ENCODE data around the gene IL32. TPM values are rescaled to one million over a fixed set of nuclear protein-coding genes. Genes with fewer than 3 reads are reported as not detected.

The IL32 gene
- total and polyA plus RNA-seq, 9 of the 15 experiments (the other 6 are each of a cell fraction or from before 2014, with no cell fraction given) = 0.21 to 2.2 (median 0.37) TPM; not detected in 3

- TF ChIP-seq KAT8 (IDR thresholded peaks at IDR 0.05; ENCODE audit: low read depth) = no peak
- TF ChIP-seq RBFOX2 (IDR thresholded peaks at IDR 0.05; ENCODE audit: low read depth, low read length) = no peak
- no peak for TF ChIP-seq RBM15 (IDR thresholded peaks at IDR 0.05; ENCODE audit: insufficient read depth, low read length)
- TF ChIP-seq RBM25 (IDR thresholded peaks at IDR 0.05; ENCODE audit: low read depth, low read length, severe bottlenecking) = no peak
- no peak for TF ChIP-seq HCFC1 (IDR thresholded peaks at IDR 0.05; ENCODE audit: low read depth, low read length)
- no peak for TF ChIP-seq ZKSCAN3 (CRISPR knock-in tag; IDR thresholded peaks at IDR 0.05)
- no peak for TF ChIP-seq ZNF512 (tag; IDR thresholded peaks at IDR 0.05)
- TF ChIP-seq SMC3 (conservative IDR thresholded peaks at IDR 0.05; ENCODE audit: insufficient read depth, low read depth, low read length) = no peak
- TF ChIP-seq HNRNPK (IDR thresholded peaks at IDR 0.05; ENCODE audit: low read depth, low read length, poor library complexity, severe bottlenecking) = no peak
- TF ChIP-seq, protein P1, sequence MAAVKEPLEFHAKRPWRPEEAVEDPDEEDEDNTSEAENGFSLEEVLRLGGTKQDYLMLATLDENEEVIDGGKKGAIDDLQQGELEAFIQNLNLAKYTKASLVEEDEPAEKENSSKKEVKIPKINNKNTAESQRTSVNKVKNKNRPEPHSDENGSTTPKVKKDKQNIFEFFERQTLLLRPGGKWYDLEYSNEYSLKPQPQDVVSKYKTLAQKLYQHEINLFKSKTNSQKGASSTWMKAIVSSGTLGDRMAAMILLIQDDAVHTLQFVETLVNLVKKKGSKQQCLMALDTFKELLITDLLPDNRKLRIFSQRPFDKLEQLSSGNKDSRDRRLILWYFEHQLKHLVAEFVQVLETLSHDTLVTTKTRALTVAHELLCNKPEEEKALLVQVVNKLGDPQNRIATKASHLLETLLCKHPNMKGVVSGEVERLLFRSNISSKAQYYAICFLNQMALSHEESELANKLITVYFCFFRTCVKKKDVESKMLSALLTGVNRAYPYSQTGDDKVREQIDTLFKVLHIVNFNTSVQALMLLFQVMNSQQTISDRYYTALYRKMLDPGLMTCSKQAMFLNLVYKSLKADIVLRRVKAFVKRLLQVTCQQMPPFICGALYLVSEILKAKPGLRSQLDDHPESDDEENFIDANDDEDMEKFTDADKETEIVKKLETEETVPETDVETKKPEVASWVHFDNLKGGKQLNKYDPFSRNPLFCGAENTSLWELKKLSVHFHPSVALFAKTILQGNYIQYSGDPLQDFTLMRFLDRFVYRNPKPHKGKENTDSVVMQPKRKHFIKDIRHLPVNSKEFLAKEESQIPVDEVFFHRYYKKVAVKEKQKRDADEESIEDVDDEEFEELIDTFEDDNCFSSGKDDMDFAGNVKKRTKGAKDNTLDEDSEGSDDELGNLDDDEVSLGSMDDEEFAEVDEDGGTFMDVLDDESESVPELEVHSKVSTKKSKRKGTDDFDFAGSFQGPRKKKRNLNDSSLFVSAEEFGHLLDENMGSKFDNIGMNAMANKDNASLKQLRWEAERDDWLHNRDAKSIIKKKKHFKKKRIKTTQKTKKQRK (IDR thresholded peaks at IDR 0.05; ENCODE audit: borderline replicate concordance, low read depth, low read length) = no peak
- no peak for TF ChIP-seq ELF1 (tag; IDR thresholded peaks at IDR 0.05)
- no peak for TF ChIP-seq MAFG (tag; conservative IDR thresholded peaks at IDR 0.05)
- no peak for TF ChIP-seq ZNF324 (CRISPR knock-in tag; IDR thresholded peaks at IDR 0.05)
- TF ChIP-seq E2F8 (IDR thresholded peaks at IDR 0.05; ENCODE audit: low read depth, partially characterized antibody) = no peak
- no peak for TF ChIP-seq ZNF311 (CRISPR knock-in tag; IDR thresholded peaks at IDR 0.05)
- peak; percentile 48 to 96; a peak in 3 of 4 replicates for TF ChIP-seq TEAD1 (CRISPR knock-in tag; IDR thresholded peaks at IDR 0.05)
- peak; percentile 83 for TF ChIP-seq CHD1 (IDR thresholded peaks at IDR 0.05; ENCODE audit: low read length)
- no peak for TF ChIP-seq HSF4 (CRISPR knock-in tag; IDR thresholded peaks at IDR 0.05; ENCODE audit: borderline replicate concordance)
- no peak for TF ChIP-seq SMARCC2 (IDR thresholded peaks at IDR 0.05; ENCODE audit: low read depth)
- TF ChIP-seq GTF2A2 (tag; IDR thresholded peaks at IDR 0.05) = no peak
These were observed 44.6 kb upstream of the IL32 start (continued) for GRCh38 chr16:3020604-3021448.
